HG03565 (cell line): Measurements from ENCODE around the gene FUBP1.
"Not testable (repeated sequence)": the region's sequence is repeated elsewhere in the genome, so short reads cannot be mapped to it uniquely, and the experiment has no call there.

ENCODE experiments used
- ATAC-seq: cut with Tn5 transposase; IDR thresholded peaks from one replicate; pipeline ENCODE4 v1.9.1; 2021; ENCODE audit warnings: mild to moderate bottlenecking, moderate library complexity; ENCODE audit not compliant: unreplicated experiment

FUBP1 gene

GRCh38 chr1:77948841-77949424, 29.9 kb downstream of the FUBP1 start:
- peak; percentile 33 for ATAC-seq

DNA sequence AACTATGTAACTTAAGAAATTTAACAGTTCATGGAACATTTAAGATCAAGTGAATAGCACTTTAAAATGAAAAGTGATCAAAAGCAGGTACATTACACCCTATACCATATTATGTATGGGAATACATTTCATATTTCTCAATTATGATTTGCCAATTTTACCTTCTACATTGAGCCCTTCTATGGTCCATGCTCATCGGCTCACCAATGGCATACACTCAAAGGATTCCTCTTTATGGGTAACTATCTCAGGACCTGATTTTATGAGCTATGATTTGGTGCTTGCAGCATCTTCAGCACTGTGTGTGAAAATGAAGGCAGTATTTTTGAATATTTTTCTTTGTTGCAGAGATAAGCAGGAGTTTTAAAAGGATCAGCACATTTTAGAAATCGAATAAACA, 33.5 kb downstream of the FUBP1 start:
- no peak for ATAC-seq

- ATAC-seq = no peak
These were observed 36.3 kb downstream of the FUBP1 start for GRCh38 chr1:77942400-77943140.

DNA sequence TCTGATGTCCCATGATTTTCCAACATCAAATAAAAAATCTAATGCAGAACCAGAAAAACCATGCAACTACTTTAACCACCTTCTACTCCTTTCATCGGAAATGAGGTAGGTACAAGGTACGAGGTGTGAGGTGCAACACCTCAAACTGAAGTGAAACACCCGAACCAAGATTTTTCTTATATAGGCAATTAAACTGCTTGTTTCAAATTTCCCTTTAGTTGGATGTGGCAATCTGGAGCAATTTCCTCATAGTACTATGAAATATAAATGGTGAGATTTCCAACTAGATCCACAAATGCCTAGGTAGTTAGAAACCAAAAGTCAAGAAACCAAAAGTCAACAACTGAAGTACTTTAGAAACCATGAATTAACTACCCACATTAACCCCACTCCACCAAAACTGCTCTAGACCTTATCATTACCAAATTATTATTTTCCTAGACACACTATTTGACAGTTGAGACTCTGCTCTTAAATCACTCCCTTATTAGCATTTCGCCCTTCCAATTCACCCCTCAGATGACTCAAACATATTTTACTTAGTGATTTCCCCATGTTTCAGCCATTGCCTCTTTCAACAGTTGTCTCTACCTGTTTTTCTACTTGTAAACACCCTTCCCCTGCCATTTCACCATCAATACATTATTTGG, 37.8 kb downstream of the FUBP1 start:
- no peak for ATAC-seq

DNA sequence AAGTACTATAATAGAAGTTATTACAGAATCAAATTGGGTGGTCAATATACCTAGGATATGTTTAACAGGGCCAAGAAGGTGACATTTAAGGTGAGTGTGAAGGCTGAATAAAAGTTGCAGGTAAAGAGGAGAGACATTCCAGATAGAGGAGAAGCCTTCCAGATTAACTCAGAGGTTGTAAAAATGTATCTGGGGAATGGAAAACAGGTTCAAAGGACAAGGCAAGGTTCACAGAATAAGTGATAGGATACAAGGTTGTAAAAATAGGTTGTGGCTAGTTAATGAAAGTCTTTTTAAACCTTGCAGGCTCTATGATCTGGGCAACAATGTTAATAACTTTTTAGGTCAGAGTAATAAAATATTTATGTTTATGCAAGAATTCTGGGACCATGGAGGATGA, 40.2 kb downstream of the FUBP1 start:
- ATAC-seq = no peak

DNA sequence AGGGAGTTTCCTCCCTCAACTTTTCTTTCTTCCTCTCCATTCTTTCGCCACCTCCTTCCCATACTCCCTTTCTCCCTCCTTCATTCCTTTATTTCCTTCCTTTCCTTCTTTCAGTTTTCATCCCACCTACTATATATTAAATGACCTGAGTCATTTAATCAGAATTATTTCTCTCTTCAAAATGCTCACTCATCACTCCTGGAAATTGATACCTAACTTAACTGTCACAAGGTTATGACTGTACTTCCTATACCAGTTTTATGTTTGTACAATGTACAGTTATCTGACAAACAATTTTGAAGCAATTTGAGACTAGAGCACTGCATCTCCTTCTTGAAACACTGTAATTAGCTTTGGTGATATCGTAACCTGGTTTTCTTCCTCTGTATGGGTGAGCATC, 49.1 kb downstream of the FUBP1 start:
- ATAC-seq = no peak

GRCh38 chr1:77927414-77927813, 51.5 kb downstream of the FUBP1 start:
- no peak for ATAC-seq

DNA sequence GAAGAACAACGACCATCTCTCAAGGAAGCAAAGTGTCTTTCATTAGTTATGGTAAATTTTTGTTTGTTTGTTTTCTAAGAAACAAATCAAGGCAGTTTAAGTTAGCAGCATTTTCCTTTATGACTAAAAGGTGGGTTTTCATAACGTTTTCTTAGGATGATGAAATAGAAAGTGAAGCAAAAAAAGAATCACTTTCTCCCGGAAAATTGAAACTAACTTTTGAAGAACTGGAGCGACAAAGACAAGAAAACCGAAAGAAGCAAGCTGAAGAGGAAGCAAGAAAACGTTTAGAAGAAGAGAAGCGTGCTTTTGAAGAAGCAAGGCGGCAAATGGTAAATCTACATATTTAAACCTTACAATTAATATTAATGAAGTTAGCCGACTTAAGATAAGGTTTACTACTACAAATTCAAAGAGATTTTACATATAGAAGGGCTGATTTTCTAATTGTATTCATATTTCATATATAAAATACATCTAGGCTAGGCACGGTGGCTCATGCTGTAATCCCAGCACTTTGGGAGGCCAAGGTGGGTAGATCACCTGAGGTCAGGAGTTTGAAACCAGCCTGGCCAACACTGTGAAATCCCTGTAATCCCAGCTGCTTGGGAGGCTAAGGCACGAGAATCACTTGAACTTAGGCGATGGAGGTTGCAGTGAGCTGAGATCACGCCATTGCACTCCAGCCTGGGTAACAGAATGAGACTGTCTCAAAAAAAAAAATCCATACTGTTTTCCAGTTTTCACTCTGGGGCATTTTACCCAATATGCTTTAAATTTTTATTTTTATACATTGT, 52.1 kb downstream of the FUBP1 start:
- peak; percentile 54 for ATAC-seq

DNA sequence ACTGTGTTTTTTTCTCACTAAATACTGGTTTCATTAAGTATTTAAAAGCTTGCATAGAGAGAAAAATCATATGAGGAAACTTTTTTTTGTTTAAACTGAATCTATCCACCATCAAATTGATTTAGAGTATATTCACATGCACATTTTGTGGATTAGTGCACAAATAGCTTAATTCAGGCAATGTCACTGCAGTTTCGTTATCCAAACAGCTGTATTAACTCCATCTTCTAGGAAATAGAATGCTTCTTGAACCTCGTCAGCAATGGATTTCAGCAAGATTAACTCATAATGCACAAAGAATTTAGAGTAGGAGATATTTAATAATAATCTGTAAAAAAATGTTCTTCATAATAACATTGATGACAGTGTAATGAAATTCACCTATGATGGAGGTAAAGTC, 52.9 kb downstream of the FUBP1 start:
- ATAC-seq = no peak

DNA sequence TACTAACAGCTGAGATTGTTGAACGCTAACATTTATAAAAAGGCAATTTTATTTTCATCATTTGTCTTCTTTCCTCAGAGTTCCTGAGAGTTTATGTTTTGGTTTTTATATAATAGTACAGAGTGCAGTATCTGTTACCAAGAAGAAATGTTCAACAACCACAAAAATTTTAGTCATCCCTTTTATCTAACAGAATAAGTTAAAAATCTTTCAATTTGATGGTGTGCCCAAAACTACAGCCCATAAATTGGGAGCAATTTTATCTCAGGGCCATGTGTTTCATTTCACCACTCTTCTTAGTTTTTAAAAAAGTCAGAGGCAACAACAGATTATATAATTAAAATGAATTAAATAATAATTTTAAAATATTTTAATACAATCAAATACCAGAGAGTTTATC, 53.4 kb downstream of the FUBP1 start:
- no peak for ATAC-seq

DNA sequence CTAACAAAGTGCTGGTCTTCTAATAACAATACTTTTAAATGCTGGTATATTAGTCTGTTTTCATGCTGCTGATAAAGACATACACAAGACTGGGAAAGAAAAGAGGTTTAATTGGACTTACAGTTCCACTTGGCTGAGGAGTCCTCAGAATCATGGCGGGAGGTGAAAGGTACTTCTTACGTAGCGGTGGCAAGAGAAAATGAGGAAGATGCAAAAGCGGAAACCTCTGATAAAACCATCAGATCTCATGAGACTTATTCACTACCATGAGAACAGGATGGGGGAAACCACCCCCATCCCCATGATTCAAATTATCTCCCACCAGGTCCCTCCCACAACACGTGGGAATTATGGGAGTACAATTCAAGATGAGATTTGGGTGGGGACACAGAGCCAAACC, 60.0 kb downstream of the FUBP1 start:
- ATAC-seq = not testable (repeated sequence)

DNA sequence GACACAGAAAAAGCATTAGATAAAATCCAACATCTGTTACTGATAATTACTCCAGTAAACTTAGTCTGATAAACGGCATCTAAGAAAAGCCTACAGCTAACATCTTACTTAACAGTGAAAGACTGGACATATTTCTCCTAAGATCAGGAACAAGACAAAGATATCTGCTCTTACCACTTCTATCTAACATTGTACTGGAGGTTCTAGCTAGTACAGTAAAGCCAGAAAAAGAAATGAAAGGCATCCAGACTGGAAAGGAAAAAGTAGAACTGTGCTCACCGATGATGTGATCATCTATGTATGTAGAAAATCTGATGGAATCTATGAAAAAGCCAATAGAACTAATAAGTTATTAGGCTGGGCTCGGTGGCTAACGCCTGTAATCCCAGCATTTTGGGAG, 68.8 kb downstream of the FUBP1 start:
- ATAC-seq = no peak

GRCh38 chr1:77906624-77907023, 72.2 kb downstream of the FUBP1 start:
- no peak for ATAC-seq

GRCh38 chr1:77906019-77906545, 72.8 kb downstream of the FUBP1 start:
- no peak for ATAC-seq

DNA sequence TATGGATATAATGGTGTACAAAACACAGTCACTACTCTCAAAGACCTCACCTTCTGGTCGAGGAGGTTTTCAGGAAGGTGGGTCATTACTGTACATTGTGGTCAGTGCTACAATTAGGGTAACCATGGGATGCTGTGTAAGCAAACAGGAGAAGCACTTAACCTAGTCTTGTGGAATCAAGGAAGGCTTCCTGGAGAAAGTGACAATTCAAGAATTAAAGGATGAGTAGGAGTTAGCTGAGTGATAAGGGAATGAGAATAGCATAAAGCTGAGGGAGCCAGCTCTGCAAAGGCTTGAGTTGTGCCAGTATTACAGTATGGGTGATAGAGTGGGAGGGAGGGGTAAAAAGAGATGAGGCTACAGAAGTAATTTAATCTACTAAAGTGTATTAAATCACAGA, 73.3 kb downstream of the FUBP1 start:
- no peak for ATAC-seq

DNA sequence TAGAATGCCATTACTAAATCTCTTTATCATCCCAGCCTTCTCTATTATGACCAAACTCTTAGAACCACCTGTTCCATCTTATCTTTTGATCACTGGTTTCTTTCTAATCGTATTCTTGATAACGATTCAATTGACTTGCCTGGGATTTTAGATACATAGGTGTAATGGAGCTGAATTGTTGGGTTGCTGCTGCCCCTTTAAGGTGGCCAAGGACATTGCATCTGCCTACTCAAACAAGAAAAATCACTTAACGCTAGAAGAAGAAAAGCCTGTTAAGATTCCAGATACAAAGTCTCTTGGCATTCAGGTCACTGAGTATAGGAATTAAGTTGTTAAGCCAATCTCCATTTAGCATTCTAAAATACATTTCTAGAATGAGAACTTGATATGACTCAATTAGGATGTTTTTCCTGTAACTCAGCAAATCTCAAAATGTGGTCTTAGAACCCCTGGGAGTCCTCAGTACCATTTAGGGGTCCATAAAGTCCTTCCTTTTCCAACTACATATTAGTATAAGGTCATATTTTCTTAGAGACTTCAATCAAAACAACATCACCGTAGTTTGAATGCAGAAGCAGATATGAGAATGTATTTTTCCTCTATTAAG, 78.1 kb downstream of the FUBP1 start:
- ATAC-seq = peak; percentile 46

- ATAC-seq = no peak
These were observed 79.1 kb downstream of the FUBP1 start for GRCh38 chr1:77899647-77900320.
